HL-60/S4 treated with retinoic acid at 250 ng/mL for 4 days and 3 days (cell line): ENCODE data around the gene CCDC150.
"Not testable (repeated sequence)": the region's sequence is repeated elsewhere in the genome, so short reads cannot be mapped to it uniquely, and the experiment has no call there.

Source experiments
- in situ Hi-C: fragments of 300-500 bp; cut with MboI; formaldehyde crosslinking; loops from 2 replicates; pipeline ENCODE4 v1.7.0; 2022; ENCODE audit warnings: low sequenced_read_pairs

The CCDC150 gene

DNA sequence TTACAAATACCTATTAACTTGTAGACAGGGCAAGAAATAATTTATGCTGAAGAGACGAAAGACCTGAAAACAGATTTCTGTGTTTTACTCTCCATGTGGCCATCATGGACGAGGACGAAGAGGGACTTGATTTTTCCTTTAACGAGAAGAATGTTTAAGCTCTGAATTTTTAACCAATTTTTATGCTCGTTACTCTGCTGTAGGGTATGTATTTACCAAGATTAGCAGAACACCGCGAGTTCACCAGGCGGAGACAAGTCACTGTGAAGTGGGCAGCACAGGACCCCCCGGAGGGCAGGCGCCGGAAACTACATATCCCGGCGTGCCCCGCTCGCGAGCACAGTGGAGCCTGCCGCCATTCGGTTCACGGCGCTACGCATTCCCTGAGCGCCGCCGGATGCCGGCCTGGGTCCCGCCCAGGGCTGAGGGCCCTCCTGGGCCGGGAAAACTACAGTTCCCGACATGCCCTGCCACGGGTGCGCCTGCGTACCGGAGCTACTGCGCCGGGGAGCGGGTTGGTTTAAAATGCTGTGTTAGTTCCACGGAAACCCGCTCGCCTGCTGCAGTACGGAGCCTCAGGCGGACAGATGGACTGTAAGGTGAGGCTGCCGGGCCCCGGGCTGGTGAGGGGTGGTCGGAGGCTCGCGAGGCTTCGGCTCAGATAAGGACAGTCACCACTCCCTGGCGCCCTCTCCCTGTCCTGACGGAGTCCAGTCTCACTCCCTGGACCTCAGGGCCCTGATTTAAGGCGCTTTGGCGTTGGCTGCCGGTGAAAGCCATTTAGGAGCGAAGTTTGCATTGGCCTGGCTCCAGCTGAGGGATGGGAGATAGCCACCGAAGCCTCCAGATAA, at the start of gene CCDC150:
Gene CCDC150, plus strand, starts transcription at position 536 of the 851 bp plus-strand sequence. Its CDS starts 52 bp downstream, at position 588.
- in situ Hi-C loops = no loop called here

DNA sequence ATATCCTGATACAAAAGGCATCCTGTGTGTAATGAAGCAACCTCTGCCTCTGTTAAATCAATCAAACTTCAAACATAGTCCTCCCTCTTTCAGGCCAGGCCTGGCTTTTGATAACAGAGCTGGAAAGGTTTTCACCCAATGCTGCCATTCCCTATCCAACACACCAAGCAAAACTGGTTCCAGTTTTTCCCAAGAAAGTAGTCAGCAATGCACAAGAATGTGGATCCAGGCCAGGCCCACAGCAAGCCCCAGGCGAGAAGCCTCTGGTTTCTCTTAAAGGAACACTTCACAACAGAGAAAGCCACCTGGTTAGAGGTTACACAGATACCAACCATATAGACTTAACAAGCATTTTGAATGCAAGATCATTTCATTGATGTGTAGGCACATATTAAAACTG, 49.2 kb upstream of the CCDC150 start:
- in situ Hi-C loops = no loop called here

DNA sequence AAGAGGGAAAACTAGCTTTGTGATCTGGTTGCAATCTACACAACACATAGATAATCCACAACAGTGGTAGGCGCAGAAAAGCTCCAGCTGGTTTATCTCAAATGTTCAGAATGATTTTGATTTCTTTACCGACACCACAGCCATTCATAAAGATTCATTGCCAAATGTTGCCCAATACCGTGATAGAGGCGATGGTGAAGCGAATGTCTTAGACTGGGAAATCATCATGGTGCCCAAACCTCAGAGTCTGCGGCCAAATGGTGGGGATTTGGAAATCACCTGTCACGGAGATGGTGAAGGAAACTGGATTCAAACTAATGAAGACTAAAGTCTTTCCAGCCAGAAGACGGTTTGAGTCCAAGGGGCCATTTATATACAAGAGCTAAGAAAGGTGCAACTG, 48.5 kb upstream of the CCDC150 start:
- in situ Hi-C loops = no loop called here

DNA sequence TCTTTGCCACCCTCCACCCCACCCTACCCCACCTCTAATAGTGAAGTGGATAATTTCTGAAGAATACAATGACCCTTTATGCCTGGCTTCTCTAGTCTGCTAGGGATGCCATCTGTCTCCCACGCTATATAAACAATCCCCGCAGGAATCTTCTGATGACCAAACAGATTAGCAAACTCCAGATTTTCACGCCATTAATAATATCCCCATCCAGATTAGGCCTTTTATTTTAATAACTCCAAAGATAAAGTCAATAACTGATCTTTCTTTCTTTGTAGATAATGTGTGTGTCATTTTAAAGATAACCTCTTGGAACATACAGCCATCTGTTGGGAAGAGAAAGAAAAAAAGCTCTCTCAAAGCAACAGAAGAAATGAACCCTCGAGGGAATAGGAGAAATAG, 47.9 kb upstream of the CCDC150 start:
- in situ Hi-C loops = no loop called here

DNA sequence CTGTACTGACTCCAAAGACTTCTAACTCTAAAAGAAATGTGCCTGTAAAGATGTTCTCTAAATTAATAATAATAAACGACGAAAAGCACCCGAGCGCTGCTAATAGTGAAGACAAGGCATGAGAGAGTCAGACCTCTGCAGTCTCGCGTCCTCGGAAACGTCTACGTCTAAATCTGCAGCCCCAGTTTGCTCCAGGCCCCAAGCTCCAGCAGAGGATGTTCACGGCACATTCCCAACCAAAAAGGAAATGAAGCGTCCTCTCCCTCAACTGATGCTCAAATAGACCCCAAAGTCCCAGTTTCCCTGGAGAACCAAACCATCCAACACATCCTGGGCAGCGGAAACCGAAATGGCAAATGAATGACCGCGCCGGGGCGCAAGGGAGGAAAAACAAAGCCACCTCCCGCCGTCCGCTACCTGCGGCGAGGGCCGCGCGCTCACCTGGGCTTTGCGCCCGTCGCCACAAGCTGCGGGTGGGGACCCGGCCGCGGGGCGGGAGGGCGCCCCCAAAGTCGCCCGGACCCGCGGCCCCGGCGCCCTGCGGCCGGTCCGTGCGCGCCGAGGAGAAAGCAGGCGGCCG, 47.1 kb upstream of the CCDC150 start:
- in situ Hi-C loops = no loop called here

DNA sequence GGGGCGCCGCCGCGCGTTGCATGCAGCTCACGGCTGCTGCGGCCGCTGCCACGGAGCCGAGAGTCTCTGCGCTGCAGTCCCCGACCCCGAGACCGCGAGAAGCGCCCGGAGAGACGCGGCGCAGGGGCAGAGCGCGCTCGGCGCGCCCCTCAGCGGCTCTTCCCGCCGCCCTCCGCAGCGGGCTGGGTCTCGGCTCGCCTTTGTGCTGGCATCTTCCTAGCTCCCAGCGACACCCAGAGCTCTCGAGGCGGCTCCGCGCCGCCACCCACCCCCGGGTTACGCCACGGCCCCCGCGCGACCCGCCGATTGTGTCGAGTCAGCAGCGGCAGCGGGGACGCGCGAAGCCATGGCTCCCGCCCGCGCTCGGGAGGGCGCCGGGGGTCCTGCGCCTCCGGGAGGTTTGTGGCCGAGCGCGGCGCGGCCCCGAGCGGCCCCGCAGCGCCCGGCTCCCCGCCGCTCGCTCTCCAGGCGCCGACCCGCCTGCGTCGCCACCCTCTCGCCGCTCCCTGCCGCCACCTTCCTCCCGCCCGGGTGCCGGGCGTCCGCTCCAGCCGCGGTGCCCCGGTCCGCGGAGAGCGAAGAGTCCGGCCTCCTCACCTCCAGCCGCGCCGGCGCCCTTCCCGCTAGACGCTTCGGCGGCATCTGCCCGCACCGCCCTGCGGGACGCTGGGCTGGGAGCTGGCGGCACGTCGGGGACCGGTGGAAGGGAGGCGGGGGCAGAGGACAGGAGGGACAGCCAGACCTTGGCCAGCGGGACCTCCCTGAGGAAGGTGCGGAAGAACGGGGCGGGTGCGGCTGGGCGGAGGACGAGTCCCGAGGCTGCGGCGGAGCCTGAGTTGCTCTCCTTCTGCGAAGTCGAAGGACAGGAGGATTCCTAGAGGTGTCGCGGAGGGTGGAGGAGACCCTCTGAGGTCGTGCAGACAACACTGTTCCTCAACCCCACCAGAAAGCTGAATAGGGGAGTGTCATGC, 46.3 kb upstream of the CCDC150 start, which contains the start of gene HECW2:
Gene HECW2, minus strand, starts transcription at position 644 of the 971 bp plus-strand sequence.
- in situ Hi-C loops = no loop called here

DNA sequence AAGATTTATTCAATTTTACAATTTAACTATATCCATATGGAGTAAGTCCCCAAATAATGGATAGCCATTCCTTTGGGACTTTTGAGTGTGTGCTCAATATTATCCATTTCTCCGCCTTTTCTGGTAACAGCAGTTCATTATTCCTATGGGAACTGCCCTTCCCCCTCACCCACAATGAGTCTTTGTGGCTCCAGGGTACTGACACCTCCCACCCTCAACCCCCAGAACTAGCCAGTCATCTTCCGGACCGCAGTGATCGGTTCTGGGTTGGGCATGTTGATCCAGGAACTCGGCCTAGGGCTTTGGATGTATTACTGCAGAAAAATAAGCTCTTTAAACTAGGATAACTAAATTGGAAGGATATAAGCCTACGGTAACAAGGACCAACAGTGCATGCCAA, 45.4 kb upstream of the CCDC150 start:
- in situ Hi-C loops = no loop called here

DNA sequence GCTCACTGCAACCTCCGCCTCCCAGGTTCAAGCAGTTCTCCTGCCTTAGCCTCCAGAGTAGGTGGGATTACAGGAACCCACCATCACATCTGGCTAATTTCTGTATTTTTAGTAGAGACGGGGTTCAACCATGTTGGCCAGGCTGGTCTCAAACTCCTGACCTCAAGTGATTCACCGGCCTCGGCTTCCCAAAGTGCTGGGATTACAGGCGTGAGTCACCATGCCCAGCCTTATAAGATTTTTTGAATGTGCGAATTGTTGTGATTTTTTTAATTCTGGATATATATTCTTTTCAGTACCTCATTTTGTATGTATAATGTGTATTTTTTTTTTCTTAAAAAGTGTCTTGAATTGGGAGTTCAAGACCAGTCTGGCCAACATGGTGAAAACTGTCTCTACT, 42.0 kb upstream of the CCDC150 start:
- in situ Hi-C loops = no loop called here

DNA sequence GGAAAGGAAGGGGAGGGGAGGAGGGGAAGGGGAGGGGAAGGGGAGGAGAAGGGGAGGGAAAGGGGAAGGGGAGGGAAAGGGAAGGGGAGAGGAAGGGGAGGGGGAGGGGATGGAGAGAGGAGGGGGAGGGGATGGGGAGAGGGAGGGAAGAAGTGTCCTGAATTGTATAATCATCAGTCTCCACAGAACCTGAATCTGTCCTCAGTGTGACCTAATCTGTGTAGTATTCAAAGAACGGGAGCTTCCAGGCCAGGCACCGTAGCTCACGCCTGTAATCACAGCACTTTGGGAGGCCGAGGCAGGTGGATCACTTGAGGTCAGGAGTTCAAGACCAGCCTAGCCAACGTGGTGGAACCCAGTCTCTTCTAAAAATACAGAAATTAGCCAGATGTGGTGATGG, 41.1 kb upstream of the CCDC150 start:
- in situ Hi-C loops = no loop called here

DNA sequence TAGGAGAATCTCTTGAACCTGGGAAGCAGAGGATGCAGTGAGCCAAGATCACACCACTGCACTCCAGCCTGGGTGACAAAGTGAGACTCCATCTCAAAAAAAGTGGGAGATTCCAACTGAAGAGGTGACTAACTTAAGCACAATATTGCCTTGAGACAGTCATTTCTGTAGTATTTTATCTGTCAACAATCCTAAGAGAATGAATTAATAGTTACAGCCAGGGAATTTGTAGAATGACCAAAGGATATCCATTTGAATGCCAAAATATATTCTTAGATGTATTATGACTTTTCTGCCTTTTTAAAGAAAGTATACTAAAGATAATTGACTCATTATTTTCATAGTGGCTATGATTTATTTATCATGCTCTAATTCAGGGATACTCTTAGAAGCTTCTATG, 40.7 kb upstream of the CCDC150 start:
- in situ Hi-C loops = no loop called here

DNA sequence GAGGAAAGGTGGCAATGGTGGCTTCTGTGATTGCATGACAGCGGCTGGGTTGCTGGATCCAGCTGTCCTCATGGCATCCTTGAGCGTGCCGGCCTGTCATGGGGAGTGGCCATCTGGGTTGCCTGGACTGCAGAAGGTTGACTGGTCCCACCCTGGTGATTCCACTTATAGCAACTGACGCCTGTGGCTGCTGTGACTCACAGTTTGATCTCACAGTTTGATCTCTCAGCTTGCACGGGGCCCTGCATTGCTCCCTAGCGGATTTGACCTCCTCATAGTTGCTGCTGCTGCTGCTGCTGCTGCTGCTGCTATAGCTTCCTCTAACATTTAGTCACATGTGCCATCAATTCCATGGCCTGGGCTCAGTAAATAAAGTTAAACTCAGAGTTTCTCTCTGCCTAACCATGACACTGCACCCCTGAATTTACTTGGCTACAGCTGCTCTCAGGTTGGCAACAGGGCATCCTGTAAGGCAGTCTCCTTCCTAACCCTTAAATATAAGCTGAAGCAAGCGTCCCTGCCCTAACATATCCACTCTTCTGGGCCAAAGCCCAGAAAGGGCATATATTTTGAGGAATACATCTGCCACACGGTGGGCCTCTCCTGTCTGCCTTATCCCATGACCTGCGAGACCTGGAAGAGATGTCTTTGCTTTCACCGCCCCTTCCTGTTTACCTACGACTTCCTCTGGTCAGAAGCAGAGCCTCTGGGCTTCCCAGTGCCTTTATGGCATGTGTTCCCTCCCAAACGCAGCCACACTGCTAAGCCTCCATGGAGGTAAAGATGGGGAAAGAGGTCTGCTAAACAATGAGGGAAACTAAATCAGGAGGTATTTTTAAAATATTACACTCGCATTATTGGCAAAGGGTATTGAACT, 37.8 kb upstream of the CCDC150 start:
- in situ Hi-C loops = no loop called here

DNA sequence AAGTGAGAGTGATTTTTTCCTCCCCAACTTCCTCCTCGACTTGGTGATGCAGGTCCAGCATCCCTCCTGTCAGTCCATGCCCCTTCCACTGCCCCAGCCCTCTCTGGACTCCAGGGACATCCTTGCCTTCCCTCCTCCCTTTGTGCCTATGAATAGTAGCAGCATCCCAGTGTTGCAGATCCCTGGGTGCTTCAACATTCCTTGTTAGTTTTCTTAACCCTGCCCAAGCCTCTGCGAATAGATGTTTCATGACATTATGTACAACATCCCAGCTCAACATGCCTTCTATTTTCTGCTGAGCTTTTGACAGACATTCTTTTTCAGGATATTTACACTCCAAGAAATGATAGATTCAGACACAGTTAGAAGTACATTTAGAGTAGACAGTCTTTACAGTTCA, 35.3 kb upstream of the CCDC150 start:
- in situ Hi-C loops = no loop called here

DNA sequence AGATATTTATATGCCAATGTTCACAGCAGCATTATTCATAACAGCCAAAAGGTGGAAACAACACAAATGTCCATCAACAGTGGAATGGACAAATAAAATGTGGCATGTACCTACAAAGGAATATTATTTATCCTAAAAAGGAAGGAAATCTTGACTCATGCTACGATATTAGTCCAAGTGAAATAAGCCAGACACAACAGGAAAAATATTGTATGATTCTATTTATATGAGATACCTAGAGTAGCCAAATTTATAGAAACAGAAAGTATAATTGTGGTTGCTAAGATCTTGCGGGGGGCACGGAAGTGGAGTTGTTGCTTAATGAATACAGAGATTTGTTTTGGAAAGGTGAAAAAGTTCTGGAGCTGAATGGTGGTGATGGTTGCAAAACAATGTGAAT, 33.0 kb upstream of the CCDC150 start:
- in situ Hi-C loops = no loop called here

DNA sequence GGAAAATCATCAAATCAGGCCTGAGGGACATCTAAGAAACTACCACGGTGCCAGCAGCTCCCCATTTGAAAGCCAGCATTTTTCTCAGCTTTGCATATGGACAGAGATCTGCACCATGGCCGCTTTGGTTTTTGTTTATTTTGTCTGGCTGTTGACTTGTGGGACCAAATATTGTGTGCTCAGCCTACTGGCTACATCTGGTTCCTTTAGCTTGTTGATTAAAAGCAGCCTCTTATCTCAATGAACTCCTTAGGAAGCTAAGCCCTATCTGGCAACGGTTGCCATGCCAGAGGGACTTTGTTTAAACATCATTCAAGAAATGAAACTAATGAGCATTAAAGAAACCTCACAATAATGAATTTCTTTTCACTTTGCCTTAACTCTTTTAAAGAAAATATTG, 32.4 kb upstream of the CCDC150 start:
- in situ Hi-C loops = no loop called here

DNA sequence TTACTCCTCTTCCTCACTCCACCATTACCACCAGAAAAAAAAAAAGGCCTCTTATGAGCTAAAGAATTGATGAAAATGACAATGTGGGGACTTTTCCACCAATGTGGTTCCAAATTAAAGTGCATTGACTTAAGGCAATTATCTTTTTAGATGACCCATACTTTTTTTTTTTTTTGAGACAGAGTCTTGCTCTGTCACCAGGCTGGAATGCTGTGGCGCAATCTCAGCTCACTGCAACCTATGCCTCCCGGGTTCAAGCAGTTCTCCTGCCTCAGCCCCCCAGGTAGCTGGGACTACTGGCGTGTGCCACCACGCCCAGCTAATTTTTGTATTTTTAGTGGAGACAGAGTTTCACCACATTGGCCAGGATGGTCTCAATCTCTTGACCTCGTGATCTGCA, 31.6 kb upstream of the CCDC150 start:
- in situ Hi-C loops = not testable (repeated sequence)

DNA sequence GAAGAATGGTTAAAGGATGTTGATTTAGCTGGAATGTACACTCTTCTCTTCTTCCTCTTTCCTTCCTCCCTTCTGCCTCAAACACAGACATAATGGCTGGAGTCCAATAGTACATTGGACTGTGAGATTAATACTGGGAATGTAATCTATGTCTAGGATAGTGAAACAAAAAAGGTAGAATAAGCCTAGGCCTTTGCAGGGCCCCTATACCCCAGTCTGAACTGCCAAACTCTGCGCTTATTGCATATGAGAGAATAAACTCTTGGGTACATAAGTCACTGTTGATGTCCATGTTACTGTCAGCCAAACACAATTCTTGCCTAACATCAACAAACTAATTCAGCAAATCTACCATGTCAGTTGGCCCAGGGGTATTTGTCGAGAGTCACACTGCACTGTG, 29.7 kb upstream of the CCDC150 start:
- in situ Hi-C loops = no loop called here

DNA sequence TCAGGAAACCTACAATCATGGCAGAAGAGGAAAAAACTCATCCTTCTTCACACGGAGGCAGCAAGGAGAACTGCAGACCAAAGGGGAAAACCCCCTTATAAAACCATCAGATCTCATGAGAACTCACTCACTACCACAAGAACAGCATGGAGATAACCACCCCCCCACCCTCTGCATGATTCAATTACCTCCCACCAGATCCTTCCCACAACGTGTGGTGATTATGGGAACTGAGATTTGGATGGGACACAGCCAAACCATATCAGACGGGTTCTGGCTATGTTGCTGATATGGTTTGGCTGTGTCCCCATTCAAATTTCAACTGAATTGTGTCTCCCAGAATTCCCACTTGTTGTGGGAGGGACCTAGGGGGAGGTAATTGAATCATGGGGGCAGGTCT, 28.7 kb upstream of the CCDC150 start:
- in situ Hi-C loops = no loop called here

DNA sequence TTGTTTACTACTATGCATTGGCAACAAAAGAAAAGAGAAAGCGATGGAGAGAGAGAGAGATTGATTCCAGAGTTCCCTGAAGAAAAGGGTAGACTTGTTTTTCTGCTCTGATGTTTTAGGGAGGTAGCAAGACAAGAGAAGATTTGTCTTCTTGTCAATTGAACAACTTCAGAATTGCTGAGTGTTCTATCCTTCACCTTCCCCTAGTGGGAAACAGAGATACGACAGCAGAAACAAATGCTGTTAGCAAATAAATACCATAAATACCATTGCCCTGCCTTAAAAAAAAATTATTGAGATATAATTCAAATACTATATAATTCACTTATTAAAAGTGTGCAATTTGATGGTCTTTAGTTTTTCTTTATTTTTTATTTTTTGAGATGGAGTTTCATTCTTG, 26.2 kb upstream of the CCDC150 start:
- in situ Hi-C loops = no loop called here

DNA sequence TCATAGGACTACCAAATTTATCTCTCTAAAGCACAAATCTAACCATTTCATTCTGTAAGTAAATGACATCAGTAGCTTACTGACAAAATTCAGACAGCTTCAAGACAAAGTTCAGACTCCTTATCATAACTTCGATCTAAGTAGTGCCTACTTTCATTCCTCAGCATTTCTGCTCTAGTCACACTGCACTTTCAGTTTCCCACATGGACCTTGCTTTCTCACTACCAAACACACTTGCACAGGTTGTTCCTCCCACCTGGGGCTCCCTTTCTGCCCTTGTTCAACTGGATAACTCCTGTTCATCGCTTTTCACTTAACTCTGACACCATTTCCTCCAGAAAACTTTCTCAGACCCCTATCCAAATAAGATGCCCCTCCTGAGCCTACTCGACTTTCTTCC, 22.1 kb upstream of the CCDC150 start:
- in situ Hi-C loops = no loop called here

DNA sequence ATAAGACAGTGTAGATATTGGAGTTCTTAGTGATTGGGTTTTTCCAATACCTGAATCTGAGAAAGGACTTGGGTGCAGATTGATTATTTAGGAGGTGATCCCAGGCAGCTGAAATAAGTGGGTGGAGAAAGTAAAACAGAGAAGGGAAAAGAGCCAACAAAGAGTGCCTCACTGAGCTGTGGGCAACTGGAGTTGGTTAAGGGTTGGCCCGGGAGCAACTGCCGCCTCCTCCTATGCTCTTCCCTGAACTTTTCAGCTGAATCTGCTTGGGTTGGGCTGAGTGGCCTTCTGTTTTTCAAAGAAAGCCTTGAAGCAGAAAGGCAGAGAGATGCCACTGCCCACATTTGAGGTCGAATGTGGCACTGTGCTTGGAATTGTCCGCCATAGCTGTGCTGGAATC, 20.9 kb upstream of the CCDC150 start:
- in situ Hi-C loops = no loop called here
